Measurements from ENCODE around the gene ROR1.

ROR1 gene

GRCh38 chr1:64162804-64163203, 389.0 kb downstream of the ROR1 start:
- no peak overlapping the region for H3K4me3 ChIP-seq (ENCODE audit: low read depth, low read length)
- TF ChIP-seq POLR2A (IDR thresholded peaks at IDR 0.05; ENCODE audit: extremely low read depth, insufficient read length) (no peak), MYC (IDR thresholded peaks at IDR 0.05; ENCODE audit: low read depth, low read length) (no peak)
- TF ChIP-seq, protein P1, sequence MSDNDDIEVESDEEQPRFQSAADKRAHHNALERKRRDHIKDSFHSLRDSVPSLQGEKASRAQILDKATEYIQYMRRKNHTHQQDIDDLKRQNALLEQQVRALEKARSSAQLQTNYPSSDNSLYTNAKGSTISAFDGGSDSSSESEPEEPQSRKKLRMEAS (IDR thresholded peaks at IDR 0.05; ENCODE audit: low read depth, low read length) = no peak
- TF ChIP-seq, protein P2, sequence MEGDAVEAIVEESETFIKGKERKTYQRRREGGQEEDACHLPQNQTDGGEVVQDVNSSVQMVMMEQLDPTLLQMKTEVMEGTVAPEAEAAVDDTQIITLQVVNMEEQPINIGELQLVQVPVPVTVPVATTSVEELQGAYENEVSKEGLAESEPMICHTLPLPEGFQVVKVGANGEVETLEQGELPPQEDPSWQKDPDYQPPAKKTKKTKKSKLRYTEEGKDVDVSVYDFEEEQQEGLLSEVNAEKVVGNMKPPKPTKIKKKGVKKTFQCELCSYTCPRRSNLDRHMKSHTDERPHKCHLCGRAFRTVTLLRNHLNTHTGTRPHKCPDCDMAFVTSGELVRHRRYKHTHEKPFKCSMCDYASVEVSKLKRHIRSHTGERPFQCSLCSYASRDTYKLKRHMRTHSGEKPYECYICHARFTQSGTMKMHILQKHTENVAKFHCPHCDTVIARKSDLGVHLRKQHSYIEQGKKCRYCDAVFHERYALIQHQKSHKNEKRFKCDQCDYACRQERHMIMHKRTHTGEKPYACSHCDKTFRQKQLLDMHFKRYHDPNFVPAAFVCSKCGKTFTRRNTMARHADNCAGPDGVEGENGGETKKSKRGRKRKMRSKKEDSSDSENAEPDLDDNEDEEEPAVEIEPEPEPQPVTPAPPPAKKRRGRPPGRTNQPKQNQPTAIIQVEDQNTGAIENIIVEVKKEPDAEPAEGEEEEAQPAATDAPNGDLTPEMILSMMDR (IDR thresholded peaks at IDR 0.05; ENCODE audit: low read depth, low read length) = no peak
- no peak for DNase-seq (ENCODE audit: low read depth)

- TF ChIP-seq MYC (IDR thresholded peaks at IDR 0.05; ENCODE audit: low read depth, low read length) (no peak), POLR2A (IDR thresholded peaks at IDR 0.05; ENCODE audit: extremely low read depth, insufficient read length) (no peak)
- TF ChIP-seq, protein P2 (IDR thresholded peaks at IDR 0.05; ENCODE audit: low read depth, low read length) = no peak
- TF ChIP-seq, protein P1 (IDR thresholded peaks at IDR 0.05; ENCODE audit: low read depth, low read length) = no peak
- H3K4me3 ChIP-seq (ENCODE audit: low read depth, low read length) = no peak overlapping the region
- DNase-seq (ENCODE audit: low read depth) = no peak
Observed at GRCh38 chr1:64163431-64163830, 389.6 kb downstream of the ROR1 start.

- TF ChIP-seq, protein P1 (IDR thresholded peaks at IDR 0.05; ENCODE audit: low read depth, low read length) = no peak
- TF ChIP-seq, protein P2 (IDR thresholded peaks at IDR 0.05; ENCODE audit: low read depth, low read length) = no peak
- no peak for TF ChIP-seq MYC (IDR thresholded peaks at IDR 0.05; ENCODE audit: low read depth, low read length)
- no peak for TF ChIP-seq POLR2A (IDR thresholded peaks at IDR 0.05; ENCODE audit: extremely low read depth, insufficient read length)
- DNase-seq (ENCODE audit: low read depth) = no peak
- H3K4me3 ChIP-seq (ENCODE audit: low read depth, low read length) = no peak overlapping the region
Observed at GRCh38 chr1:64163970-64164369, 390.2 kb downstream of the ROR1 start.

- H3K4me3 ChIP-seq (ENCODE audit: low read depth, low read length) = no peak overlapping the region
- no peak for DNase-seq (ENCODE audit: low read depth)
- TF ChIP-seq, protein P2 (IDR thresholded peaks at IDR 0.05; ENCODE audit: low read depth, low read length) = no peak
- TF ChIP-seq, protein P1 (IDR thresholded peaks at IDR 0.05; ENCODE audit: low read depth, low read length) = no peak
- no peak for TF ChIP-seq MYC (IDR thresholded peaks at IDR 0.05; ENCODE audit: low read depth, low read length)
- no peak for TF ChIP-seq POLR2A (IDR thresholded peaks at IDR 0.05; ENCODE audit: extremely low read depth, insufficient read length)
Observed at GRCh38 chr1:64166629-64167028, 392.8 kb downstream of the ROR1 start.

DNA sequence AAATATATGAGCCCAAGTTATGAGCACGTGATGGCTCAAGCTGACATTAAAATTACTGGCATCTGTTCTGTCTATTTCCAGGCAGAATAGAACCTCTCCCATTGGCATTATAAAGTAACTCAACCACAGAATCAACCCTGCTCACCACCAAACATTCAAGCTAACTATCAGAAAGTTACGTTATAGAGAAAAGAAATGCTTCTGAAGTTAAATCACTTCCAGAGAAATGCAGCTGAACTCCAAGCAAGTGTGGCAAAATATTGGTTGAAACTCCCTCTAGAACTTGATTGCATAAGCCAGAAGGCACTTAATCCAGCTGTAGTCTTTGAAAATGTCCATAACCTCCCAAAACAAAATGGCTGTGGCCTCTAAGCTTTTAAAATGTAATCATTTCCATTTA, 393.4 kb downstream of the ROR1 start:
- TF ChIP-seq MYC (IDR thresholded peaks at IDR 0.05; ENCODE audit: low read depth, low read length) = no peak
- TF ChIP-seq POLR2A (IDR thresholded peaks at IDR 0.05; ENCODE audit: extremely low read depth, insufficient read length) = no peak
- TF ChIP-seq, protein P2 (IDR thresholded peaks at IDR 0.05; ENCODE audit: low read depth, low read length) = no peak
- TF ChIP-seq, protein P1 (IDR thresholded peaks at IDR 0.05; ENCODE audit: low read depth, low read length) = no peak
- no peak for DNase-seq (ENCODE audit: low read depth)
- H3K4me3 ChIP-seq (ENCODE audit: low read depth, low read length) = no peak overlapping the region
